Panc1 (cell line): ENCODE measurements around the gene GOLGA2. TPM values are rescaled to one million over a fixed set of nuclear protein-coding genes. Genes with fewer than 3 reads are reported as not detected.

Experiments
- ATAC-seq: fragments of 200-7000 bp; cut with Tn5 transposase; 2 replicates; pipeline ENCODE4 v1.9.1; 2020; ENCODE audit warnings: mild to moderate bottlenecking, moderate library complexity
- BruUV-seq: library from RNA; stranded (reverse); fragments of 400-500 nt; replicated peaks from 2 replicates; lab custom pipeline; 2021; lab: Mats Ljungman, UMichigan
- CTCF ChIA-PET: fragments of 300-600 bp; sonication (Branson Sonifier 250); formaldehyde crosslinking; loops from one replicate; lab custom pipeline; 2022; ENCODE audit warnings: antibody characterized with exemption; lab: Charles Lee
- POLR2A ChIA-PET: fragments of 300-600 bp; sonication (Branson Sonifier 250); formaldehyde crosslinking; loops from one replicate; lab custom pipeline; 2022; ENCODE audit warnings: antibody characterized with exemption; lab: Charles Lee
- DNase-seq: peaks from one replicate; pipeline ENCODE4 v3.0.0-alpha.2; 2010; ENCODE audit warnings: low read depth, low spot score
- H3K27ac ChIP-seq: 2 replicates; pipeline ENCODE4 v1.5.1; 2011; ENCODE audit warnings: mild to moderate bottlenecking, low read length, inconsistent platforms
- H3K27me3 ChIP-seq: fragments of 200-500 bp; sonication (Bioruptor generic); 2 replicates; pipeline ENCODE4 v1.6.0; 2014; ENCODE audit warnings: low read length, inconsistent platforms; ENCODE audit not compliant: control insufficient read depth, insufficient read depth
- H3K36me3 ChIP-seq: fragments of 200-500 bp; sonication (Bioruptor generic); 2 replicates; pipeline ENCODE4 v1.5.1; 2014; ENCODE audit warnings: inconsistent platforms, mild to moderate bottlenecking, low read length, moderate library complexity; ENCODE audit not compliant: control insufficient read depth, insufficient read depth
- H3K4me1 ChIP-seq: 2 replicates; pipeline ENCODE4 v1.5.1; 2011; ENCODE audit warnings: inconsistent platforms, mild to moderate bottlenecking, low read length, moderate library complexity; ENCODE audit not compliant: control insufficient read depth, insufficient read depth
- H3K4me3 ChIP-seq, 2 experiments: 2 replicates each; pipeline ENCODE4 v1.5.1; 2011 to 2012; ENCODE audit warnings: low read depth in 2 of 2, low read length in 2 of 2, mild to moderate bottlenecking in 2 of 2, inconsistent platforms in 1 of 2, moderate library complexity in 1 of 2
- H3K9me3 ChIP-seq: fragments of 200-500 bp; sonication (Bioruptor generic); 2 replicates; pipeline ENCODE4 v1.5.1; 2014; ENCODE audit warnings: low read depth, mild to moderate bottlenecking, inconsistent platforms, low read length, moderate library complexity; ENCODE audit not compliant: control insufficient read depth, insufficient read depth
- POLR2AphosphoS5 ChIP-seq: IDR thresholded peaks from 2 replicates; pipeline ENCODE4 v1.6.1; 2012; ENCODE audit warnings: mild to moderate bottlenecking, low read depth, low read length, moderate library complexity
- SIN3A ChIP-seq: IDR thresholded peaks from 2 replicates; pipeline ENCODE4 v1.6.1; 2012; ENCODE audit warnings: low read depth, mild to moderate bottlenecking, low read length, moderate library complexity, borderline replicate concordance; ENCODE audit not compliant: insufficient read depth
- TCF7L2 ChIP-seq: IDR thresholded peaks from 2 replicates; pipeline ENCODE4 v1.6.1; 2011; ENCODE audit warnings: mild to moderate bottlenecking, low read depth, low read length, inconsistent platforms
- in situ Hi-C: cut with HindIII; loops from 2 replicates; pipeline ENCODE4 v1.10.0; 2016; ENCODE audit warnings: low sequenced_read_pairs, low pct_unique_long_range_greater_than_20kb
- intact Hi-C: fragments of 100-400 bp; cut with micrococcal nuclease; formaldehyde crosslinking; loops from one replicate; pipeline ENCODE4 v1.10.0; 2022; ENCODE audit not compliant: unreplicated experiment
- total RNA-seq: library from RNA; stranded (reverse); gene quantifications from one replicate; pipeline ENCODE4 v1.2.1, GENCODE V29; 2021; ENCODE audit not compliant: unreplicated experiment
- TF ChIP-seq, protein P1 (sequence below): fragments of 450-650 bp; IDR thresholded peaks from 2 replicates; pipeline ENCODE4 v1.5.1; 2017; ENCODE audit warnings: mild to moderate bottlenecking
- TF ChIP-seq, protein P2 (sequence below), 2 experiments: IDR thresholded peaks; 2 replicates each; pipeline ENCODE4 v1.6.1; 2011 to 2012; ENCODE audit warnings: low read depth in 2 of 2, control low read depth in 1 of 2, low read length in 1 of 2, mild to moderate bottlenecking in 1 of 2, moderate library complexity in 1 of 2; ENCODE audit not compliant: insufficient read depth in 1 of 2

The GOLGA2 gene
- total RNA-seq, 1 experiment from 2014 or later = 69.6 TPM

DNA sequence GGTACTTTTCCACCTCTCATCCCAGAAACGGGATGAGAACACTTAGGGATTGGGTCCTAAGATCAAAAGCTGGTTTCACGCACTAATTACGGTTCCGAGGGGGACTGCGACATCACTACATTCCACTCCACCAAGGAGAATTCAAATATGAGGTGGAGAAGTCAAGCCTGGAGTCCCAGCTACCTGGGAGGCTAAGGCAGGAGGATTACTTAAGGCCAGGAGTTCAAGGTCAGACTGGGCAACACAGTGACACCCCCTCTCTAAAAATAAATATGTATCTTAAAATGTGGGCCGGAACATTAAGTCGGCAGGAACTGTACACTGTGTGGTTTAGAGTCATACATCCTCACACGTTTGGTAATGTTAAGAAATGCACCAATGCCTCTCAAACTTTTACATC is 1.6 kb downstream of the GOLGA2 start:
- Histone ChIP-seq H3K4me3 (no peak overlapping the region; a peak in 1 of 4 replicates), H3K36me3 (peaks cover 4% of the 10 kb centered on the region), H3K9me3 (no peaks in the 10 kb centered on the region), H3K27me3 (no peaks in the 10 kb centered on the region), H3K27ac (no peak overlapping the region), H3K4me1 (no peaks in the 10 kb centered on the region)
- POLR2A ChIA-PET = no interaction called here
- BruUV-seq = TSS peak; percentile 62
- ATAC-seq = no peak
- CTCF ChIA-PET = no interaction called here
- intact Hi-C loops (no loop called here), in situ Hi-C loops (no loop called here)
- no peak for DNase-seq
- TF ChIP-seq POLR2AphosphoS5 (no peak), SIN3A (no peak), TCF7L2 (no peak)
- TF ChIP-seq, protein P1, sequence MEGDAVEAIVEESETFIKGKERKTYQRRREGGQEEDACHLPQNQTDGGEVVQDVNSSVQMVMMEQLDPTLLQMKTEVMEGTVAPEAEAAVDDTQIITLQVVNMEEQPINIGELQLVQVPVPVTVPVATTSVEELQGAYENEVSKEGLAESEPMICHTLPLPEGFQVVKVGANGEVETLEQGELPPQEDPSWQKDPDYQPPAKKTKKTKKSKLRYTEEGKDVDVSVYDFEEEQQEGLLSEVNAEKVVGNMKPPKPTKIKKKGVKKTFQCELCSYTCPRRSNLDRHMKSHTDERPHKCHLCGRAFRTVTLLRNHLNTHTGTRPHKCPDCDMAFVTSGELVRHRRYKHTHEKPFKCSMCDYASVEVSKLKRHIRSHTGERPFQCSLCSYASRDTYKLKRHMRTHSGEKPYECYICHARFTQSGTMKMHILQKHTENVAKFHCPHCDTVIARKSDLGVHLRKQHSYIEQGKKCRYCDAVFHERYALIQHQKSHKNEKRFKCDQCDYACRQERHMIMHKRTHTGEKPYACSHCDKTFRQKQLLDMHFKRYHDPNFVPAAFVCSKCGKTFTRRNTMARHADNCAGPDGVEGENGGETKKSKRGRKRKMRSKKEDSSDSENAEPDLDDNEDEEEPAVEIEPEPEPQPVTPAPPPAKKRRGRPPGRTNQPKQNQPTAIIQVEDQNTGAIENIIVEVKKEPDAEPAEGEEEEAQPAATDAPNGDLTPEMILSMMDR = no peak
- TF ChIP-seq, protein P2, sequence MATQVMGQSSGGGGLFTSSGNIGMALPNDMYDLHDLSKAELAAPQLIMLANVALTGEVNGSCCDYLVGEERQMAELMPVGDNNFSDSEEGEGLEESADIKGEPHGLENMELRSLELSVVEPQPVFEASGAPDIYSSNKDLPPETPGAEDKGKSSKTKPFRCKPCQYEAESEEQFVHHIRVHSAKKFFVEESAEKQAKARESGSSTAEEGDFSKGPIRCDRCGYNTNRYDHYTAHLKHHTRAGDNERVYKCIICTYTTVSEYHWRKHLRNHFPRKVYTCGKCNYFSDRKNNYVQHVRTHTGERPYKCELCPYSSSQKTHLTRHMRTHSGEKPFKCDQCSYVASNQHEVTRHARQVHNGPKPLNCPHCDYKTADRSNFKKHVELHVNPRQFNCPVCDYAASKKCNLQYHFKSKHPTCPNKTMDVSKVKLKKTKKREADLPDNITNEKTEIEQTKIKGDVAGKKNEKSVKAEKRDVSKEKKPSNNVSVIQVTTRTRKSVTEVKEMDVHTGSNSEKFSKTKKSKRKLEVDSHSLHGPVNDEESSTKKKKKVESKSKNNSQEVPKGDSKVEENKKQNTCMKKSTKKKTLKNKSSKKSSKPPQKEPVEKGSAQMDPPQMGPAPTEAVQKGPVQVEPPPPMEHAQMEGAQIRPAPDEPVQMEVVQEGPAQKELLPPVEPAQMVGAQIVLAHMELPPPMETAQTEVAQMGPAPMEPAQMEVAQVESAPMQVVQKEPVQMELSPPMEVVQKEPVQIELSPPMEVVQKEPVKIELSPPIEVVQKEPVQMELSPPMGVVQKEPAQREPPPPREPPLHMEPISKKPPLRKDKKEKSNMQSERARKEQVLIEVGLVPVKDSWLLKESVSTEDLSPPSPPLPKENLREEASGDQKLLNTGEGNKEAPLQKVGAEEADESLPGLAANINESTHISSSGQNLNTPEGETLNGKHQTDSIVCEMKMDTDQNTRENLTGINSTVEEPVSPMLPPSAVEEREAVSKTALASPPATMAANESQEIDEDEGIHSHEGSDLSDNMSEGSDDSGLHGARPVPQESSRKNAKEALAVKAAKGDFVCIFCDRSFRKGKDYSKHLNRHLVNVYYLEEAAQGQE (IDR thresholded peaks at IDR 0.05; ENCODE audit: insufficient read depth in 1 of 2, low read depth in 2 of 2, low read length in 1 of 2) = no peak

DNA sequence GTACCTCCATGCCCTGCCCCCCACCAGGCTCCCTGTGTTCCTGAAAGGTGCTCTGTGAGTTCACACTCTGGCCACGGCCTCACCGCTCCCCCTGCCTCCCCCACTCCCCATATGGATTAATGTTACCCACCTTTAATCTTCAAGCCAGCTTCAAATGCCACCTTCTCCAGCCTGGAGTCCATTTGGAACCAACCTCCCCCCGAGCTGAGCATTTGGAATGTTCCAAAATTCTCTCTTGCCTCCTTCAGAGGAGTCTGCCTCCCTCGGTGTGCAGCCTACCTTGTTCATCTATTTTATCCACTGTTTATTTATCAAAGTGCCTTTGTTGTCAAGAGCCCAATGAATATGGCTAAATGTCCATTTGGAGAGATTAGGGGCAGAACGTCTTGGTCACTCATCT is 4.3 kb downstream of the GOLGA2 start:
- TF ChIP-seq POLR2AphosphoS5 (no peak), SIN3A (no peak), TCF7L2 (no peak)
- TF ChIP-seq, protein P1 = no peak
- TF ChIP-seq, protein P2 (IDR thresholded peaks at IDR 0.05; ENCODE audit: insufficient read depth in 1 of 2, low read depth in 2 of 2, low read length in 1 of 2) = no peak
- Histone ChIP-seq H3K4me1 (no peaks in the 10 kb centered on the region), H3K9me3 (no peaks in the 10 kb centered on the region), H3K36me3 (peaks cover 4% of the 10 kb centered on the region), H3K27me3 (no peaks in the 10 kb centered on the region), H3K4me3 (no peak overlapping the region), H3K27ac (no peak overlapping the region)
- no peak for DNase-seq
- BruUV-seq = no TSS peak
- ChIA-PET CTCF (no interaction called here), POLR2A (no interaction called here)
- intact Hi-C loops (no loop called here), in situ Hi-C loops (no loop called here)
- ATAC-seq = no peak
